OCI-M2 (cell line): ENCODE data around the gene CREBL2.
"Not testable (repeated sequence)": the region's sequence is repeated elsewhere in the genome, so short reads cannot be mapped to it uniquely, and the experiment has no call there.

Source experiments
- DNase-seq: peaks from one replicate; lab custom pipeline; 2025; ENCODE audit not compliant: unreplicated experiment; lab: John Stamatoyannopoulos, UW

The CREBL2 gene

GRCh38 chr12:12596598-12596997 lies 15.1 kb upstream of the CREBL2 start:
- not testable (repeated sequence) for DNase-seq

DNA sequence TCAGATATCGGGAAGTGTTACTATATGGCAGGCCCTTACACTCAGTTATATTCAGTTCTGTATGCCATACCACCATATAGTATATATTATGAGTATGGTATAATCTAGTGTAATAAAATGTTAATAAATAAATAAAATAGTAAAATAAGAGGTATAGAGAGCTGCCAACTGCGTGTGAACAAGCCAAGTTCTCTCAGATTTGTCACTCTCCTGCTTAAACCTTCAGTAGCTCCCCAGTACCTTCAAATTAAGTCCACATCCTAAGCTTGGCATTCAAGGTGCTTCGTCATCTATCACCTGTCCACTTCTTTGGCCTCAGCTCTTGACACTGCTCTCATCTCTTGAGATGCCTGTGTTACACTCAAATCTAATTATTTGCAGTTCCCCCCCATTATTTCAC lies 12.8 kb upstream of the CREBL2 start:
- no peak for DNase-seq

DNA sequence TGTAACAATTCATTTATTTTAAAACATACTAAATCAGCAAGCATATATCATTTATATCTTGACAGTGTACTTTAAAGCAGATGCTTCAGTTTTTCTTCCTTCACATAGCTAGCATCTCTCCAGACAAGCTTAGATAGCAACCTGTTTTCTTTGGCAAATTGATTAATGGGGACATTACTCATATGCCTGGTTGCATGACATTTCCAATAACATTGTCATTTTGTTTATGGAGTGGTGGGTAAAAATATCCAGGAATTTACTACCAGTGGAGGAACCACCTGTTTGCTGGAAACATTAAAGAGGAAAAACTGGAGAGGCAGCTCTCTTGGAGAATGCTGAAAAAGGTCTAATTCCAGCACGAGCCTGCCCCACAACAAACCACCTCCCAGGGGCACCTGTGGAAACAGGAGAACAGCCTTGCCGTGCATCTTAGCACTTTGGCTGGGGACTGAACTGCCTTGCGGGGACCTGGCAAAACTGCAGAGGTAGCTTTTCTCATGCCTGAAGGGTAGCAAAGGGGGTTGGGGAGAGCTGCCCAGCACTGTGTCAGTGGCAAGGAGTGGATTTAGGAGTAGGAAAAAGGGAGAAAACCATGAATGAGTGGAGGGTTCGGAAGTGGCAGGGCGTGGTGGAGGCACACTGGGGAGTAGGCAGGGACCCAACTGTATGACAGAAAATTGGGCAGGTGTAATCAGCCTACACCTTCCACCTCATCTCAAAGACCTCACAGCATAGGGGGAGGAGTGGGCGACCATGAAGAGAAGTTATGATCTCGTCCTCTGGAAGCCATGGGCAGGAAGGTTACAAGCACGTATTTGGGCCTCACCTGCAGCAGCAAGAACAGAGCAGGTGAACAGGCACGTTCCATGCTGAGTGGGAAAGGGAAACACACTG lies 11.7 kb upstream of the CREBL2 start:
- DNase-seq: no peak

GRCh38 chr12:12600659-12601058 lies 11.0 kb upstream of the CREBL2 start:
- DNase-seq: no peak

GRCh38 chr12:12604740-12605139 lies 6.9 kb upstream of the CREBL2 start:
- no peak for DNase-seq

GRCh38 chr12:12606781-12607589 lies 4.7 kb upstream of the CREBL2 start:
- no peak for DNase-seq

GRCh38 chr12:12608557-12608957 lies 3.1 kb upstream of the CREBL2 start:
- DNase-seq: no peak

DNA sequence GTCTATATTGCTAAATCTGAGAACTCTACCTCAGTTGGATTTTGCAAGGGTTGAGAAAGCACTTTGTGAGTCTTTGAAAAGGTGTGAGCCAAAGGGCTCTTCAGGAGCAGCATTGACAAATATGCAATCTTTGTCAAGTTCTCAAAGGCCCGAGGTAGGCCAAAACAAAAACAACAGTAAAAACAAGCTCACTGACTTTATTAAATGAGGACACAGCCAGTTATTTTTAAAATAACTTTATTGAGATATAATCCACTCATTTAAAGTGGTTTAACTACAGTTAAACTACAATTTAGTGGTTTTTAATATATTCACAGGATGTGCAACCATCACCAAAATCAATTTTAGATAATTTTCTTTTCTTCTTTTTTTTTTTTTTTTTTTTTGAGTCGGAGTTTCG lies 2.0 kb upstream of the CREBL2 start:
- DNase-seq: no peak

GRCh38 chr12:12610711-12611110 lies 965 bp upstream of the CREBL2 start:
- no peak for DNase-seq

DNA sequence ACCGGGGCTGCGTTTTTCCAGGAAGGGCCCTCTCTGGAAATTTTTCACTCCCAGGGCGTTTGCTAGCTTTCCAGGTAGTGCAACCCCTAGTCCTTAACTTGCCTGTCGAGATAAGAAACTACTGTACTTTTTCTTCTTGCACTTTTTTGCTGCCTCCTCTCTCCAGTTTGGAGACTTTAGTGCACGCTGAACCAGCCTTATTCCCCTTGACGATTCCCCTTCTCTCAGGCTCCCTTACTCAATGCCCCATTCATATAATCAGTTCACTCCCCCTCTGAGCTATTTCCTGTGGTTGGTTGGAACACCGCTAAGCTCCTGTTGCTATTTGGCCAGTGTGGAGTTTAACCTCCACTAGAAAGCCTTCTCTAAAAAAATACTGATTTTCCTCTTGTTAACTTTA lies 682 bp downstream of the CREBL2 start:
- no peak for DNase-seq

GRCh38 chr12:12613344-12613743 lies 1.7 kb downstream of the CREBL2 start:
- no peak for DNase-seq

DNA sequence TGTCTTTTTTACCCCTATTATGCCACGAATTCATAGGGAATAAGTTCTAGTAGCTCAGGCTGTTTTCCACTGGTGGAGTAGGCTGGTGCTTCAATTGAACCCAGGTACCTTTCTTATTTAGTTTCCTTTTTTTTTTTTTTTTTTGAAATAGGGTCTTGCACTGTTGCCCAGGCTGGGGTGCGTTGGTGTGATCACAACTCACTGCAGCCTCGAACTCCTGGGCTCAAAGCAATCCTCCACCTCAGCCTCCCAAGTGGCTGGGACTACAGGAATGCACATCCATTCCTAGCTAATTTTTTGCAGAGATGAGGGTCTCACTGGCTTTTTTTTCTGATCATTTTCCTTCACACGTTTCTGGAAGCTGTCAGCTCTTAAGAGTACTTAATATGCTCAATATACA lies 2.7 kb downstream of the CREBL2 start:
- DNase-seq: no peak

- no peak for DNase-seq
Measured at GRCh38 chr12:12616512-12617310, 5.0 kb downstream of the CREBL2 start.

DNA sequence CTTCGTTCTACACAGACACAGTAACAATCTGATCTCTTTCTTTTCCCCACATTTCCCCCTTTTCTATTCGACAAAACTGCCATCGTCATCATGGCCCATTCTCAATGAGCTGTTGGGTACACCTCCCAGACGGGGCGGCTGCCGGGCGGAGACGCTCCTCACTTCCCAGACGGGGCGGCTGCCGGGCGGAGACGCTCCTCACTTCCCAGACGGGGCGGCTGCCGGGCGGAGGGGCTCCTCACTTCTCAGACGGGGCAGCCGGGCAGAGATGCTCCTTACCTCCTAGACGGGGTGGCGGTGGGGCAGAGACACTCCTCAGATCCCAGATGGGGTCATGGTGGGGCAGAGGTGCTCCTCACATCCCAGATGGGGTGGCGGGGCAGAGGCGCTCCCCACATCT lies 6.4 kb downstream of the CREBL2 start:
- DNase-seq: not testable (repeated sequence)

DNA sequence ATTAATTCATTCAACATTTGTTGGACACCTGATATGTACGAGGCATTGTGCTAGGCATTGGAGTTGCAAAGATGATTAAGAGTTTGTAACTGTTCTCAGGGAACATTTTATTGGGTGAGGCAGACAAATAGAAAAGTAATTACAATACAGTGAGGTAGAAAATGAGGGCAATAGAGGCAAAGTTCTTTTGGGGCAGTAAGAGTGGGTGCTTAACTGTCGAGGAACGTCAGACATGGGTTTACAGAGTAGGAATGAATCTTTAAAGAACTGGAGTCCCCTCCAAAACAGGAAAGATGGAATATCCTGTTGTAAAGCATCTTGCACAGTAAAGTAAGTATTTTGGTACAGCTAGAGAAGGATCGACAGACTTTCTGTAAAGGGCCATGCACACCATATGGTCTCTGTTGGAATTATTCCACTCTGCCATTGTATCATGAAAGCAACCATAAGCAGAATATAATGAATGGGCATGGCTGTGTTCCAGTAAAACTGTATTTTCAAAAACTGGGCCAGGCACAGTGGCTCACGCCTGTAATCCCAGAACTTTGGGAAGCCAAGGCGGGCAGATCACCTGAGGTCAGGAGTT lies 9.1 kb downstream of the CREBL2 start:
- no peak for DNase-seq

DNA sequence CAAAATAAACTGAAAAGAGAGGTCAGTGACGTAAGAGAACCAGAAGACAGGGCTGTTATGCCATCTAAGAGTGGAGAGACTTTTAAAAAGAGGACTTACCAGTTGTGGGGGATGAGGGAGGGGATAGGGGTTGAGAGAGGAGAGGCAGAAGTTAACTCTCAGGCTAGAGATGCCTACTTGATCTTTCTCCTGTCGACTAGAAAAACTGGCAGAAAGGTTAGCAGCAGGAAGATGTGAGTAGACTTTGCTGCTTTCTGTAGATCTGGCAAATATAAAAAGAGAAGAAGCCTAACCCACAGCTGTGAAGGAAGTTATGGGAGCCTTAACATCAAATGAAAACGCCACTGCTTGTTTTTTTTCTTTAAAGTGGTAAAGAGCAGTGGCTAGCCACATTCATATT lies 10.7 kb downstream of the CREBL2 start:
- no peak for DNase-seq

DNA sequence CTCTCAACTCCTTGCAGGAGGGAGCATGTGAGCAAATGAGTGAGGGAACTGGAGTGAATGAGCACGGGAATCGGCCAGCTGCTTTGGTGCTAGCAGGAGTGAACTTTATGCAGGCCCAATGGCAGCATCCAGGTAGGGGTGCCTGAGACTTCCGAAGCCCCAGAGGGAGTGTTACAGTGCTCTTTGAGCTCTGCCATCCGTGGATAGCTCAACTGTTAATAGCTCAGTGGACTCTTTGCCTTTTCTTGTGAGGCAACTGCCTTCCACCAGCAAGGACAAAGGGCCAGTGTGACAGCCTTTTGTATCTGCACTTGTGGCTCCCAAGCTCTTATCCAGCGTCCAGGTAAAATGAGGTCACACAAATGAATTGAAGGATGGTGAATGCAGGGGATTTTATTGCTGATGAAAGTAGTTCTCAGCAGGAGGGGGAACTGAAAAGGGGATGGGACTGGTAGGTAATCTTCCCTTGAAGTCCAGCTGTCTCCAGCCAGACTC lies 12.9 kb downstream of the CREBL2 start:
- no peak for DNase-seq

GRCh38 chr12:12626471-12626870 lies 14.8 kb downstream of the CREBL2 start:
- DNase-seq: no peak

- no peak for DNase-seq
Measured at GRCh38 chr12:12627308-12627827, 15.7 kb downstream of the CREBL2 start.

DNA sequence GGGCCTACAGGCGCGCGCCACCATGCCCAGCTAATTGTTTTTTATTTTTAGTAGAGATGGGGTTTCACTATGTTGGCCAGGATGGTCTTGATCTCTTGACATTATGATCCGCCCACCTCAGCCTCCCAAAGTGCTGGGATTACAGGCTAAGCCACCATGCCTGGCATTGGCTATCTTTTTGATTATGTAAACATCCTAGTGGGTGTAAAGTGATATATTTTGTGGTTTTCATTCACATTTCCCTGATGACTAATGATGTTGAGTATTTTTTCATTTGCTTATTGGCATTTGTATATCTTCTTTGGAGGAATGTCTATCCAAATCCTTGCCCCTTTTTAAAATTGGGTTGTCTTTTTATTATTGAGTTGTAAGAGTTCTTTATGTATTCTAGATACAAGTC lies 16.3 kb downstream of the CREBL2 start:
- DNase-seq: no peak

- no peak for DNase-seq
Measured at GRCh38 chr12:12630850-12631249, 19.2 kb downstream of the CREBL2 start.
